Loucy (cell line): ENCODE results near the gene PTPRK.
A peak's percentile ranks its signal among the peaks of the same experiment; 100 is the strongest.

Source experiments
- H2AFZ ChIP-seq: fragments of 200-600 bp; sonication (generic); 2 replicates; pipeline ENCODE4 v1.6.0; 2016; ENCODE audit warnings: antibody characterized with exemption, mild to moderate bottlenecking, low read length, moderate library complexity
- H3F3A ChIP-seq: fragments of 200-600 bp; 2 replicates; pipeline ENCODE4 v1.6.0; 2016; ENCODE audit warnings: antibody characterized with exemption, low read depth, mild to moderate bottlenecking
- H3K27me3 ChIP-seq: fragments of 200-600 bp; sonication (generic); 2 replicates; pipeline ENCODE4 v1.6.1; 2014; ENCODE audit warnings: low read length, mild to moderate bottlenecking; ENCODE audit not compliant: insufficient read depth, poor library complexity, severe bottlenecking
- H3K36me3 ChIP-seq: fragments of 200-600 bp; sonication (generic); 2 replicates; pipeline ENCODE4 v1.6.1; 2016; ENCODE audit warnings: low read length; ENCODE audit not compliant: insufficient read depth
- H3K4me1 ChIP-seq: fragments of 200-600 bp; sonication (generic); 2 replicates; pipeline ENCODE4 v1.5.1; 2014; ENCODE audit warnings: low read length, mild to moderate bottlenecking; ENCODE audit not compliant: insufficient read depth, poor library complexity, severe bottlenecking
- H3K4me2 ChIP-seq: fragments of 200-600 bp; sonication (generic); 2 replicates; pipeline ENCODE4 v1.6.0; 2014; ENCODE audit warnings: antibody characterized with exemption, low read length, low read depth, mild to moderate bottlenecking; ENCODE audit not compliant: poor library complexity, severe bottlenecking
- H3K4me3 ChIP-seq: fragments of 200-600 bp; sonication (generic); 2 replicates; pipeline ENCODE4 v1.5.1; 2014; ENCODE audit warnings: low read length, mild to moderate bottlenecking, mixed read lengths; ENCODE audit not compliant: poor library complexity, severe bottlenecking
- H3K79me2 ChIP-seq: fragments of 200-600 bp; sonication (generic); 2 replicates; pipeline ENCODE4 v1.6.1; 2014; ENCODE audit warnings: low read length; ENCODE audit not compliant: insufficient read depth
- H3K9ac ChIP-seq: fragments of 200-600 bp; sonication (generic); 2 replicates; pipeline ENCODE4 v1.6.0; 2014; ENCODE audit warnings: mild to moderate bottlenecking, low read depth, low read length, moderate library complexity; ENCODE audit not compliant: poor library complexity, severe bottlenecking
- H3K9me2 ChIP-seq: fragments of 200-600 bp; sonication (generic); replicated peaks from 2 replicates; pipeline ENCODE4 v1.6.1; 2016; ENCODE audit warnings: low read depth, low read length, mixed read lengths
- H3K9me3 ChIP-seq: fragments of 200-600 bp; sonication (generic); 2 replicates; pipeline ENCODE4 v1.6.1; 2014; ENCODE audit warnings: mild to moderate bottlenecking, antibody characterized with exemption, low read length, low read depth; ENCODE audit not compliant: insufficient read depth
- H4K20me1 ChIP-seq: fragments of 200-600 bp; sonication (generic); 2 replicates; pipeline ENCODE4 v1.6.0; 2014; ENCODE audit warnings: antibody characterized with exemption, low read length, mild to moderate bottlenecking; ENCODE audit not compliant: insufficient read depth, poor library complexity, severe bottlenecking
- CTCF ChIP-seq: fragments of 200-600 bp; sonication (generic); conservative IDR thresholded peaks from 2 replicates; pipeline ENCODE4 v1.5.1; 2014; ENCODE audit warnings: mild to moderate bottlenecking, antibody characterized with exemption, low read length
- EZH2phosphoT487 ChIP-seq: fragments of 200-600 bp; IDR thresholded peaks from 2 replicates; pipeline ENCODE4 v1.6.1; 2018; ENCODE audit warnings: antibody characterized with exemption, mild to moderate bottlenecking, moderate library complexity, borderline replicate concordance

The PTPRK gene

GRCh38 chr6:127998985-127999384 lies 521.4 kb downstream of the PTPRK start:
- no peaks in the 10 kb centered on the region for H3K79me2 ChIP-seq
- peaks cover 18% of the 10 kb centered on the region for H3K4me1 ChIP-seq
- no peak overlapping the region for H3K9ac ChIP-seq
- no peaks in the 10 kb centered on the region for H3K9me3 ChIP-seq
- no peaks in the 10 kb centered on the region for H3K36me3 ChIP-seq
- H4K20me1 ChIP-seq = no peaks in the 10 kb centered on the region
- H3K4me3 ChIP-seq = no peak overlapping the region
- TF ChIP-seq CTCF (no peak), EZH2phosphoT487 (no peak)
- H2AFZ ChIP-seq = no peak overlapping the region
- H3F3A ChIP-seq = no peaks in the 10 kb centered on the region
- H3K9me2 ChIP-seq = no peaks in the 10 kb centered on the region
- no peak overlapping the region for H3K4me2 ChIP-seq
- H3K27me3 ChIP-seq = no peaks in the 10 kb centered on the region

- Histone ChIP-seq H3K4me3 (no peak overlapping the region), H3K79me2 (no peaks in the 10 kb centered on the region), H3K4me2 (peak overlapping the region; percentile 40), H3K9ac (no peak overlapping the region), H3F3A (no peaks in the 10 kb centered on the region), H3K9me2 (no peaks in the 10 kb centered on the region), H3K27me3 (no peaks in the 10 kb centered on the region), H3K36me3 (no peaks in the 10 kb centered on the region), H3K9me3 (no peaks in the 10 kb centered on the region), H2AFZ (peak overlapping the region; percentile 61; the same call in 1 of the 2 replicates), H3K4me1 (peaks cover 18% of the 10 kb centered on the region), H4K20me1 (no peaks in the 10 kb centered on the region)
- TF ChIP-seq EZH2phosphoT487 (no peak), CTCF (no peak)
Observed at GRCh38 chr6:127997496-127998164, 522.8 kb downstream of the PTPRK start.

GRCh38 chr6:127996925-127997324 lies 523.5 kb downstream of the PTPRK start:
- Histone ChIP-seq H3K4me1 (peaks cover 20% of the 10 kb centered on the region), H3K9me3 (no peaks in the 10 kb centered on the region)

More at GRCh38 chr6:127996925-127997324, 523.5 kb downstream of the PTPRK start:
- no peaks in the 10 kb centered on the region for H3K27me3 ChIP-seq
- H3K4me2 ChIP-seq = no peak overlapping the region
- H3K9ac ChIP-seq = no peak overlapping the region
- no peaks in the 10 kb centered on the region for H4K20me1 ChIP-seq
- H2AFZ ChIP-seq = 0 out of 2 replicates have a peak overlapping the region, but pooled peaks have one; percentile 61
- H3K9me2 ChIP-seq = no peaks in the 10 kb centered on the region
- no peaks in the 10 kb centered on the region for H3K36me3 ChIP-seq
- H3K79me2 ChIP-seq = no peaks in the 10 kb centered on the region
- TF ChIP-seq EZH2phosphoT487 (no peak), CTCF (no peak)
- H3K4me3 ChIP-seq = no peak overlapping the region
- H3F3A ChIP-seq = no peaks in the 10 kb centered on the region
